Amniotic epithelial cell (primary cell): ENCODE measurements around the gene WTIP.
"Not testable (repeated sequence)": the region's sequence is repeated elsewhere in the genome, so short reads cannot be mapped to it uniquely, and the experiment has no call there.

Source experiments
- DNase-seq: peaks from one replicate; pipeline ENCODE4 v3.0.0-alpha.2; 2010; ENCODE audit warnings: low read depth

Gene WTIP

DNA sequence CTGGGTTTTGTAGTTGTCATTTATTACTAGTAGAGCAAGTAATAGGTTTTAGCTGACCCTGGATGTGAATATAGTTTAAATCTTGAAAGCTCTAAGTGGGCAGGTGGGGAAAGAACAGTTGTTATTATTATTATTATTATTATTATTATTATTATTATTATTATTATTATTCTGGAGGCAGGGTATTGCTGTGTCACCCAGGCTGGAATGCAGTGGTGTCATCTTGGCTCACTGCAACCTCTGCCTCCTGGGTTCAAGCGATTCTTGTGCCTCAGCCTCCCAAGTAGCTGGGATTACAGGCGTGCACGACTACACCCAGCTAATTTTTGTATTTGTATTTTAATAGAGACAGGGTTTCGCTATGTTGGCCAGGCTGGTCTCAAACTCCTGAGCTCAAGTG is 3.1 kb upstream of the WTIP start:
- DNase-seq: not testable (repeated sequence)

DNA sequence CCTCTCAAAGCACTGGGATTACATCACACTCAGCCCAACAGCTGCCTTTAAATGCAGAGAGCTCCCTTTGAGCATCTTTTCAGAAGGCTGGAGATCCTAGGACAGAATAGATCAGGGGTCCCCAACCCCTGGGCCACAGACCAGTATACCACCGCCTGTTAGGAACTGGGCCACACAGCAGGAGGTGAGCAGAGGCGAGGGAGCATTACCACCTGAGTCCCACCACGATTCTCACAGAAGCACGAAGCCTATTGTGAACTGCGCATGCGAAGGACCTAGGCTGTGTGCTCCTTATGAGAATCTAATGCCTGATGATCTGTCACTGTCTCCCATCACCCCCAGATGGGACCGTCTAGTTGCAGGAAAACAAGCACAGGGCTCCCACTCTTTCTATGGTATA is 2.2 kb upstream of the WTIP start:
- no peak for DNase-seq

DNA sequence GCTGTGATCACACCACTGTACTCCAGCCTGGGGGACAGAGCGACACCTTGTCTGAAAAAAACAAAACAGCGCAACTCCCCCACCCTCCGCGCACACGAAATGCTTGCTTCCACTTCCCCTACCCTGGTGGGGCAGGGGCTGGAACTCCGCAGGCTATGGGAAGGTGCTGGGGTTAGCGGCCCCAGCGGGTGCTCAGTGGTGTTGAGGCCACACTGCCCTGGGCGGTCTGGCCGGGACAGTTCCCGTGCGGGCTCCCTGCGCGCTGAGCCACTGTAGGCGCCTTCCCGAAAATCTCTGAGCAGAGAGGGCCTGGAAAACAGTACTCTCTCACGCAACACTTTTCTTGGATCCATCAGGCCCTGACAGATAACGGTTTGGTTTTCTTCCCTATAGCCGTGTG is 1.1 kb upstream of the WTIP start:
- DNase-seq: no peak

DNA sequence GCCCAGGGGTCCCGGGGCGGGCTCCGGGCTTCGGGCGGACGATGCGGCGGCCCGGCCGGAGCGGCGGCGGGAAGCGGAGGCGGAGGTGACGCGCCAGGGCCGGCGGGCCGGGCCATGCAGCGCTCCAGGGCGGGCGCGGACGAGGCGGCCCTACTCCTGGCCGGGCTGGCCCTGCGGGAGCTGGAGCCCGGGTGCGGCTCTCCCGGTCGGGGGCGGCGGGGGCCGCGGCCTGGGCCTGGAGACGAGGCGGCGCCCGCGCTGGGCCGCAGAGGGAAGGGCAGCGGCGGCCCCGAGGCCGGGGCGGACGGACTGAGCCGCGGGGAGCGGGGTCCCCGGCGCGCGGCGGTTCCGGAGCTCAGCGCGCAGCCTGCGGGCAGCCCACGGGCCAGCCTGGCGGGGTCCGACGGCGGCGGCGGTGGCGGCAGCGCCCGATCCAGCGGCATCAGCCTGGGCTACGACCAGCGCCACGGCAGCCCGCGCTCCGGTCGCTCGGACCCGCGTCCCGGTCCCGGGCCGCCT is 362 bp downstream of the WTIP start:
- no peak for DNase-seq

DNA sequence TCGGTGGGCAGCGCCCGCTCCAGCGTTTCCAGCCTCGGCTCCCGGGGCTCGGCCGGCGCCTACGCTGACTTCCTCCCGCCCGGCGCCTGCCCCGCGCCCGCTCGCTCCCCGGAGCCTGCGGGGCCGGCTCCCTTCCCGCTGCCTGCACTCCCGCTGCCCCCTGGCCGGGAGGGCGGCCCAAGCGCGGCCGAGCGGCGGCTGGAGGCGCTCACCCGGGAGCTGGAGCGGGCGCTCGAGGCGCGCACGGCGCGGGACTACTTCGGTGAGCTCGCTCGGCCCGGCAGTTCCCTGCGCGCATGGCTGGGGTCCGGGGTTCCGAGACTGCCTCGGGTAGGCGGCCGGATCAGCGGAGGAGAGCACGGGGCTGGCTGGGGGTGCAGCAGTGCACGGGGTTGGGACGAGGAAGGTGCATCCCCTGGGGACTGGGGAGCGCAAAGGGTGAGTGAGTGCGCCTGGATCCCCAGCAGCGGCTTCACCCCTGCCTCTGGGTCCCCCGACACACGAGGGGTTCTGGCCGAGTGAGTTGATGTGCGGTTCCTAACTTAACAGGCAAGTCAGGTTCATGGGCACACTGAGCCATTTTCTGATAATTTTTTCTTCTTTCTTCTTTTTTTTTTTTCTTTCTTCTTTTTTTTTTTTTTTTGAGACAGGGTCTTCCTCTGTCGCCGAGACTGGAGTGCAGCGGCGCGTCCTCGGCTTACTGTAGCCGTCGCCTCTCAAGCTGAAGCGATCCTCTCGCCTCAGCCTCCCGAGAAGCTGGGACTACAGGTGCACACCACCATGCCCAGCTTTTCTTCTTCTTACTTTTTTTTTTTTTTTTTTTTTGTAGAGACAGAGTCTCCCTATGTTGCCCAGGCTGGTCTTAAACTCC is 1.1 kb downstream of the WTIP start:
- DNase-seq: peak; percentile 46

DNA sequence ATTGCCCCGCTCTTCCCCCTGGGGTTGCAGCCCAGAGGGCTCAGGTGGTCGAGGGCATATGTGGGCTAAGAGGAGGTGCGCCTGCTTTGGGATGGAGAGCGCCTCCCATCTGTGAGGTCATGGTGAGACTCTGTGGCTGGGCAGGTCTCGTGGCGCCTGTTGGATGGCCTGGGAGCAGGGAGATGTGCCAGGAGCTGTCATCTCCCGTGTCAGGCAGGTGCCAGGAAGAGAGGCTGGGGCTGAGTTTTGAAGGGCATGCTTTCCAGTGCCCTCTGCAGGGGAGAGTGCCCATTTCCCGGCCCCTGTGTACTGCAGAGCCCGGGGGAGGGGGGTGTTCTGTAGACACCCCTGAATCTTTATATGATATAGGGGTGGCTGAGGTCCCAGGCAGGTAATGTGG is 2.8 kb downstream of the WTIP start:
- no peak for DNase-seq

DNA sequence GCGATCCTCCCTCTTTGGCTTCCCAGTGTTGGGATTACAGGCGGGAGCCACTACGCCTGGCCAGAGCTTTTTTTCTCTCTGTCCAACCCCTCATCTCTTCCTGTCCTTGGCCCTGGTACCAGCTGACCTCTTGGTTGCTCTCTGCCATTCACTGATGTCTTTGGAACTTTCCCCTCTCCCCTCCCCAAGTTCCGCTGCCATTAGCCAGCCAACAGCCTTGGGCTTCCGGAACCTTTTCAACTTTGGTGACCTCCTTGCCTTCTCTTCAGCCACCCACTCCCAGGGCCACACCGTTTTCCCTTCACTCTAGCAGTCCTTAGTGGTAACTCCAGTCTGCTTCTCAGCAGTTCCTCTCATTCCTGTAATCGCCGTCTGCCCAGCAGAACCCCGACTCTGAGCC is 4.3 kb downstream of the WTIP start:
- DNase-seq: no peak

DNA sequence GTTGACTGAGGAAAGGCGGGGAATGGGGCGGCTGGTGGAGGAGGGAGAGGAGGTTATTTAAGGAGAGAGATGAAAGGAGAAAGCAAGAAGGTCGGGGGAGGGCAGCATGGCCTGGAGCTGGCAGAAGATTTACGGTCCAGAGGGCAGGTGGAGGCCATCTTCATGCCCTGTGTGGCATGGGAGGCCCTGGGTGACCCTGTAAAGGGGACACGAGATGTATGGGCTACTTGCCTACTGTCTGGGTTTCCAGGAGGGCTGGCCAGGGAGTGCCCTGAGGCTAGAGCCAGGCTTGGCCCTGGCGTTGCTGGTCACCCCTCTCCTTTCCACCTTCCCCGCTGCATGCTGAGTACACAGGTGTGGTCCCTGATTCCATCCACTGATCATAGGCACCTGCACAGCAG is 6.1 kb downstream of the WTIP start:
- no peak for DNase-seq

DNA sequence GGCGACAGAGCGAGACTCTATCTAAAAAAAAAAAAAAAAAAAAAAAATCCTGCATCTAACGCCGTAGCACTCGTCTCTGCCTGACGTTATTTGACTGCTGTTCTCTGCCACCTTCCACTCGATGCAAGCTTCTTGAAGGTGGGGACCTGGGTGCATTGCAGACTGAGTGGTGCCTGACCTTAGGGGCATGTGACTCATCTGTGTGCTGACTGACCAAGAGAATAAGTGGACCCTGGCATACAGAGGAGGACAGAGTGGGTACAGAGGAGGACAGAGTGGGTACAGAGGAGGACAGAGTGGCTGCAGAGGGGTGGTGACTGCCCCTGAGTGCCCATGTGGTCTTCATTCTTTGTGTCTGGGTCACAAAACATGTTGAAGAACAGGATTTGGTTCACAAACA is 7.6 kb downstream of the WTIP start:
- no peak for DNase-seq

DNA sequence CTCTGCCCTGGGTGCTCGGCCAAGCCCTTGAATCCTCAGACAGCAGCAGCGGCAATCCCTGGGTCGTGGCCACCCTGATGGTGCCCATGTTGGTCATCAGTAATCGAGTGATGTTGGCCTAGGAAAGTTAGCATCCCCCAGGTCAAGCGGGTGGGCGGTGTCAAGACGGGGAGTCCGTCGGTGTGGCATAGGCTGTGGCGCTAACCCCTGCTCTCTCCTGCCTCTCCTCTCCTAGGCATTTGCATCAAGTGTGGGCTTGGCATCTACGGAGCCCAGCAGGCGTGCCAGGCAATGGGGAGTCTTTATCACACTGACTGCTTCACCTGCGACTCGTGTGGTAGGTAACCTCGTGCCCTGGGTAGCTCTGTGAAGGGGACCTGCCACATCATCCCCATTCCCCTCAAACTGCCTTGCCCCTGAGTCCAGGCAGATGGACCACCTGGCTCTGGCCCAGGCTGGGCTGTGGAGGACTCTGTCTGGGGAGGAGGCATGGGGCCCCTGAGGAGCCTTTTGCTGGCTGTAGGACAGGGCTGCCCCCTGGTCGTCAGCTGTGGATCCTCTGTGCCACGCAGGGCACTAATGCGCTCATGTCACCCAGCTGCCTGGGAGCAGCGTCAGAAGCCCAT is 8.7 kb downstream of the WTIP start:
- no peak for DNase-seq

DNA sequence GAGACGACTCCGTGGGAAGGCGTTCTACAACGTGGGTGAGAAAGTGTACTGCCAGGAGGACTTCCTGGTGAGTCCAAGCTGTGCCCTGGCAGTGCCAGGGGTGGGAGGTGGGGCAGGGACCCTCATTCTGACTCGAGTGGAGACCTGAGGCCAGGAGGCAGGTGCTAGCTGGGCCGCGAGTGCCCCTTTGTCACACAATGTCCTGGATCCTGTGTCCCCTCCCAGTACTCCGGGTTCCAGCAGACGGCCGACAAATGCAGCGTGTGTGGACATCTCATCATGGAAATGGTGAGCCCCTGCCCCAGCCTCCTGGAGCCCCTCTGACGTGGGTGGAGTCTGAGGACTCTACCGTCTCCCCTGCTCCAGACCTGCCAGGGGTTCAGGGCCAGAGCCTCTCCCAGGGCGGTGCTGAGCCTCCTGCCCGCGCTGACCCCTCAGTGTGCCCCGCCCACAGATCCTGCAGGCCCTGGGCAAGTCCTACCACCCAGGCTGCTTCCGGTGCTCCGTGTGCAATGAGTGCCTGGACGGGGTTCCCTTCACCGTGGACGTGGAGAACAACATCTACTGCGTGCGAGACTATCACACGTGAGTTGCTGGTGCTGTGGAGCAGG is 11.6 kb downstream of the WTIP start:
- DNase-seq: no peak

DNA sequence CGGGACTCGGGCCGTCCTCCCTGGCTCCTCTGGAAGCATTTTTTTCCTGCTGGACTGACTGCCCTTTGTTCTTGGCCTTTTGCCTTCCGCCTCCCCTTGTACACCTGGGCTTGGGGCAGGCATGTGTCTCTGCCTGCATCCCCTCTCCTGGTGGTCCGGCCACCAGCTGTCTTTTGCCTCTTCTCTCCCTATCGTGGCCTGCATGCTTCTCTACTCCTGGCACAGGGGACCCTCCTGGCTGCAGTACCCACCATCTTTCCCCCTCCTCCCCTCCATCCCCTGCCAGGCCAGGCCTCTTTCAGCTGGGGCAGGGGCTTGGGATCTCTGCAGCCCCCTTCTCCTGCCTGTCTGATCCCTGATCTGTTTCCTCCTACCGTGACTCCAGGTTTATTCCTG is 12.1 kb downstream of the WTIP start:
- DNase-seq: no peak

DNA sequence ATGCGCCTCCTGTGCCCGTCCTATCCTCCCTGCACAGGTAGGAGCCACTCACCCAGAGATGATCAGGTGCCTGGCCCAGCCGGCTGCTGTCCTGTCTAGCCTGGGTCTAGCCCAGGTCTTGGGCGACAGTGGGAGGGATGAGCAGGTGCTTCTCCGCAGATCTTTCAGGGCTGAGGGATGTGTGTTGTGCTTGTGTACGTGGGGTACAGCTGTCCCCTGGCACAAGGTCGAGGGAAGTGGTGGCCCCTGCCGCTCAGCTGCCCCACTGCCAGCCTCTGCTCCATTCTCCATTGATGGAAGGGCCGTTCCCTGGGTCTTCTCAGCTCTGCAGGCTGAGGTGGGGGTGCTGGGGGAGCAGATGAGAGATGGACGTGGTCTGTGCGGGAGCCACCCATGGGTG is 13.0 kb downstream of the WTIP start:
- DNase-seq: no peak

DNA sequence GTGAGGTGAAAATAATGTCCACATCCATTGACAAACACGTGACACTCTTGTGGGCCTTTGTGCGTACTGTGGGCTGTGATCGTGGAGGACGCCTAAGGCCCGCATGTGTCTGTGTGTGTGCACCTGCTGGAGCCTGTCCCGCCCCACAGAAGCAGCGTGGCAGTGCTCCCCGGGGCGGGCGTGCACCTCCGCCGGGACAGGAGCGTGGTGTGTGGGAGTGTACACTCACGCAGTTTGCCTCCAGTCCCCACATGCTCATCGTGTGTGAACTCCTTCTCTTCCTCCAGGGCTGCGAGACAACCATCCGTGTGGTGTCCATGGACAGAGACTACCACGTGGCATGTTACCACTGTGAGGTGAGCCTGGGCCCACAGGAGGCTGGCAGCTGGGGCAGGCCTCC is 13.9 kb downstream of the WTIP start:
- no peak for DNase-seq

DNA sequence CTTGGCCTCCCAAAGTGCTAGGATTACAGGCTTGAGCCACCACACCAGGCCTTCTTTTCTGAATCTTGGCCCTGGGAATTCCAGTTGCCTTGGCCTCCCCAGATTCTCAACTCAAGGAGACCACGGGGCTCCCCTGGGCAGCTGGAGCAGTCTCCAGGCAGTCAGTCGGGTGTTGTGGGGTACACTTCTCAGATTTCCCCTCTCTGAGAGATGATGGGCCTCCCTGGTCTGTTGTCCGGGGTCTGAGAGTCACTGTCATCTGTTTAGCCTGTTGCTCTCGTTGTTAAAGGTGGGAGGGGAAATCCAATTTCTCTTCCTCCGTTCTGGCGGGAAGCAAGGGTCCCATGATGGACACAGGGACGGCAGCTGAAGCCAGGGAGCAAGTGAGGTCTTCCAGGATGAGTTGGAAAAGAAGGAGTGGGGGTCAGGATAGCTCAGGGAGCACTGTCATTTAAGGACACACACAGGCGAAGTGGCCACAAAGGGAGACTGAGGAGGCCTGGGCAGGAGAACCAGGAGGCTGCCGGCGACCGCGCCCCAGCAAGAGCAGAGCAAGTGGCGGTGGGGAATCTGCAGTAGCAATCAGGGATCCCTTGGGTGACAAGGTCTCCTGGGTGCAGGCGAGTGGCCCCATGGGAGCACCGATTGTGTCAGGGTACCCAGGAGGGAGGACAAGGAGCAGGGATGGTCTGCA is 15.7 kb downstream of the WTIP start:
- no peak for DNase-seq

DNA sequence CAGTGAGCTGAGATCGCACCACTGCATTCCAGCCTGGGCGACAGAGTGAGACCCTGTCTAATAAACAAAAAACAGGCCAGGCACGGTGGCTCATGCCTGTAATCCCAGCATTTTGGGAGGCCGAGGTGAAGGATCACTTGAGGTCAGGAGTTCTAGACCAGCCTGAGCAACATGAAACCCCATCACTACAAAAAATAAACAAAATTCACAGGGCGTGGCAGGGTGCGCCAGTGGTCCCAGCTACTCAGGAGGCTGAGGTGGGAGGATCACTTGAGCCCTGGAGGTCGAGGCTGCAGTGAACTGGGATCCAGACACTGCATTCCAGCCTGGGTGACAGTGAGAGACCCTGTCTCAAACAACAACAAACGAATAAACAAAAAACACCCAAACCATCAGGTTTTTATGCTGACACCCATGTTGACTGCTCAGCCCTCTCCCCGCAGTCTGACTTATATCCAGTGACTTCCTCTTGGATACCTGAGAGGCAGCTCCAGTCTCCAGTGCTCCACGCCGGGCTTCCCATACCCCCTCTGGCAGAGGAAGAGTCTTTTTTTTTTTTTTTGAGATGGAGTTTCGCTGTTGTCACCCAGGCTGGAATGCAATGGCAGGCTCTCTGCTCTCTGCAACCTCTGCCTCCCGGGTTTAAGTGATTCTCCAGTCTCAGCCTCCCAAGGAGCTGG is 17.7 kb downstream of the WTIP start:
- DNase-seq: no peak

DNA sequence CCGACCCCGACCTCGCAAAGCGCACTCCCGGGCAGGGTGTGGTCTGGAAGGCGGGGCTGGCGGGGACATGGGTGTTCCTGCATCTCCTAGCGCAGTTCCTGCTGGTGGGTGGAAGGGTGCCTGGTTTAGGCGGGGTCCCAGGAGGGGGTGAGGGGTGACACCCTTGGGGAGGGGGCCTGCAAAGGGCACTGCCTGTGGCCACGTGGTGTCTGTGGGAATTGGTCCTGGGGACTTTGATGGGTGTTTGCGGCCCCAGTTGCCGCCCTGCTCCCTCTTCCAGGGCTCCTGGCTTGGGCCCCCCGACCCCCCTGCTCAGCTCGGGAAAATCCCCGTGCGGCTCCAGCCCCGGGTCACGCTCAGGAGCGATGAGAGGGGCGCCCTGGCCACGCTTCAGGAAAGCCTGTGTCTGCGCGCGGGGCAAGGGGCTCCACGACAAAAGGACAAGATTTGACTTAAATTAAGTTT is 19.1 kb downstream of the WTIP start:
- DNase-seq: no peak

DNA sequence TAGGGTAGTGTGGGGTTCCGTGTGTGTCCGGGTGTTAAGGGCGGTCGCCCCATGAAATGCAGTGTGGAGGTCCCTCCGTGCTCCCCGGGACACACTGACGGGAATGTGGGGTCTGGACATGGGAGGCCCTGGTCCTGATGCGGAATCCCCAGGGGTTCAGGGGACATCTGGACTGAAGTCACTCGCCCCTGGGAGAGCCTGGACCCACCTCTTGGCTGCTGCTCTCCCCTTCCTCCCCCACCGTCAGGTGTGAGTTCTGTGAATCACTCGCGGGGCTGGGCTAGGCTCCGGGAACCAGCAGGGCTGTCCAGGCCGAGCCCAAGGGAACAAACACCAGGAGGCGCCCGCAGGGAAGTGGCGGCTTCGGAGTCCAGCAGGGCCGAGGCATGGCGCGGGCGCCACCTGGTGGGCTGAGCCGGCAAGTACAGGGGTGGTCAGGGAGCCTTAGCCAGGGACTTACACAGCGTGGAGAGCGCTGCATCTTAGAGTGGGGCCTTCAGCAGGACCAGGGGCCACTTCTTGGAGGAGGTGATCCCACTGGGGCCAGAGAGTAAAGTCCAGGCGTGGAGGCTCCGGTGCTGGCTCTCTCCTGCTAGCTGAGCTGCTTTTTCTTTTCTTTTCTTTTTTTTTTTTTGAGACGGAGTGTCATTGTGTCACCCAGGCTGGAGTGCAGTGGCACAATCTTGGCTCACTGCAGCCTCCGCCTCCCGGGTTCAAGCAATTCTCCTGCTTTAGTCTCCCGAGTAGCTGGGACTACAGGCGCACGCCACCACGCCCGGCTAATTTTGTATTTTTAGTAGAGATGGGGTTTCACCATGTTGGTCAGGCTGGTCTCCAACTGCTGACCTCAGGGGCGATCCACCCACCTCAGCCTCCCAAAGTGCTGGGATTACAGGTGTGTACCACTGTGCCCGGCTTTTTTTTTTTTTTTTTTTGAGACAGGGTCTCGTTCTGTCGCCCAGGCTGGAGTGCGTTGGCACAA is 20.1 kb downstream of the WTIP start:
- peak; percentile 85 for DNase-seq

DNA sequence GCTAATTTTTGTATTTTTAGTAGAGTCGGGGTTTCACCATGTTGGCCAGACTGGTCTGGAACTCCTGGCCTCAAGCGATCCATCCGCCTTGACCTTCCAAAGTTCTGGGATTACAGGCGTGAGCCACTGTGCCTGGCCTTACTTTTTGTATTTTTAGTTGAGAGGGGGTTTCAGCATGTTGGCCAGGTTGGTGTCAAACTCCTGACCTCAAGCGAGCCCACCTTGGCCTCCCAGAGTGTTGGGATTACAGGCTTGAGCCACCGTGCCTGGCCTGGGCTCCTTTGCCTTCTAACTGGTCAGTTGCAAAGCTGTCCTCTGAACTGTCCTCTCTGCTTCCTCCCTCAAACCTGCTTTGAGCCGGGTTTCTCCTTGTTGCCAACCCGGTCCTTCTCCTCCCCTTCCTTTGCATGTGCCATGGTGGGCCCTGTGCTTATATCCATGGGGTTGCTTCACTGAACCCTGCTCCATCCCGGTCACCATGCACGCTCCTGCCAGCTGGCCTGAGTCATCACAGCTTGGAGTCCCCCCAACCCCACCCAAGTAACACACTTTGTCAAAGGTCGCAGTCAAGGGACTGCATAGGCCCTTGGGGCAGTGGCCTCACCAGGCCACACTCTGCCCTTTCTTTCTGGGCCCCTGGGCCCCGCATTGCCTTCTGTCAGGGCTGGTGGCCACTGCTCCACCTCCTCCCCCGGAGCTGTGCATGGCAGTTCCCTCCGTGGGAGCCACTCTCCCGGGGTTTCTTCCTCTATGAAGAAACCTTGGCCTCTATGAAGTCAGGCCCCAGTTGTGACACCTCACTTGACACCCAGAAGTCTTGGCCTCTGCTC is 21.2 kb downstream of the WTIP start:
- DNase-seq: no peak
